GM12865 (cell line): ENCODE results near the gene KCMF1.

Source experiments
- DNase-seq: peaks from one replicate; pipeline ENCODE4 v3.0.0; 2010; ENCODE audit warnings: low read depth
- H3K4me3 ChIP-seq: 2 replicates; pipeline ENCODE4 v1.5.1; 2011; ENCODE audit warnings: mild to moderate bottlenecking, low read depth, low read length, control low read depth
- CTCF ChIP-seq: IDR thresholded peaks from 2 replicates; pipeline ENCODE4 v1.5.1; 2011; ENCODE audit warnings: low read length, control low read depth, low read depth, inconsistent platforms; ENCODE audit not compliant: insufficient read depth; ENCODE audit errors: missing control alignments

KCMF1 gene

GRCh38 chr2:85063981-85064599 is 93.1 kb downstream of the KCMF1 start:
- TF ChIP-seq CTCF, result no peak
- no peak for DNase-seq
- H3K4me3 ChIP-seq, result no peak overlapping the region

GRCh38 chr2:85064927-85065577 is 94.1 kb downstream of the KCMF1 start:
- TF ChIP-seq CTCF, result no peak
- DNase-seq, result no peak

GRCh38 chr2:85066006-85066740 is 95.2 kb downstream of the KCMF1 start:
- DNase-seq, result no peak
- H3K4me3 ChIP-seq, result no peak overlapping the region
- TF ChIP-seq CTCF, result no peak

More at GRCh38 chr2:85064927-85065577, 94.1 kb downstream of the KCMF1 start:
- H3K4me3 ChIP-seq, result no peak overlapping the region

GRCh38 chr2:85066874-85067351 is 96.0 kb downstream of the KCMF1 start:
- H3K4me3 ChIP-seq, result no peak overlapping the region
- peak; percentile 73 for DNase-seq
- peak; percentile 71 for TF ChIP-seq CTCF

GRCh38 chr2:85071096-85071495 is 100.1 kb downstream of the KCMF1 start:
- H3K4me3 ChIP-seq, result no peak overlapping the region
- no peak for TF ChIP-seq CTCF
- no peak for DNase-seq

- TF ChIP-seq CTCF, result no peak
- H3K4me3 ChIP-seq, result no peak overlapping the region
- DNase-seq, result no peak
These were observed 102.1 kb downstream of the KCMF1 start for GRCh38 chr2:85073033-85073432.
